22Rv1 (cell line): Measurements from ENCODE around the gene SCUBE3.

Experiments used
- H3K27ac ChIP-seq: fragments of 450-650 bp; 2 replicates; pipeline ENCODE4 v1.5.1; 2017
- ZFX ChIP-seq: fragments of 450-650 bp; IDR thresholded peaks from 2 replicates; pipeline ENCODE4 v1.6.1; 2017; ENCODE audit warnings: antibody characterized with exemption, borderline replicate concordance
- TF ChIP-seq, protein P1 (sequence below): fragments of 450-650 bp; IDR thresholded peaks from 2 replicates; pipeline ENCODE4 v1.5.1; 2017; ENCODE audit warnings: mild to moderate bottlenecking

Gene SCUBE3

DNA sequence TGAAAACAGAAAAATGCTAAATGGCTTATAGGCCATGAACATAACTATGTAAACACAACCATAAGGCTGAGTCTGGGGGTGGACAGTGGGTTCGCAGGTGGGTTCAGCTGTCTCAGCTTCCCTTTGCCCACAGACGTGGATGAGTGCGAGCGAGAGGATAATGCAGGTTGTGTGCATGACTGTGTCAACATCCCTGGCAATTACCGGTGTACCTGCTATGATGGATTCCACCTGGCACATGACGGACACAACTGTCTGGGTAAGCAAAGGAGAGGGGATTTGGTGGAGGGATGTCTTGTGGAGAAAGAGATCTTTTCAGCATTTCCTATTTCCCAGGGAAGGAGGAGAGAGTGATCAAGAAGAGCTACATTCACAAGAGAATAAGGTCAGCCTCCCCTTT, 14.7 kb downstream of the SCUBE3 start:
- TF ChIP-seq, protein P1, sequence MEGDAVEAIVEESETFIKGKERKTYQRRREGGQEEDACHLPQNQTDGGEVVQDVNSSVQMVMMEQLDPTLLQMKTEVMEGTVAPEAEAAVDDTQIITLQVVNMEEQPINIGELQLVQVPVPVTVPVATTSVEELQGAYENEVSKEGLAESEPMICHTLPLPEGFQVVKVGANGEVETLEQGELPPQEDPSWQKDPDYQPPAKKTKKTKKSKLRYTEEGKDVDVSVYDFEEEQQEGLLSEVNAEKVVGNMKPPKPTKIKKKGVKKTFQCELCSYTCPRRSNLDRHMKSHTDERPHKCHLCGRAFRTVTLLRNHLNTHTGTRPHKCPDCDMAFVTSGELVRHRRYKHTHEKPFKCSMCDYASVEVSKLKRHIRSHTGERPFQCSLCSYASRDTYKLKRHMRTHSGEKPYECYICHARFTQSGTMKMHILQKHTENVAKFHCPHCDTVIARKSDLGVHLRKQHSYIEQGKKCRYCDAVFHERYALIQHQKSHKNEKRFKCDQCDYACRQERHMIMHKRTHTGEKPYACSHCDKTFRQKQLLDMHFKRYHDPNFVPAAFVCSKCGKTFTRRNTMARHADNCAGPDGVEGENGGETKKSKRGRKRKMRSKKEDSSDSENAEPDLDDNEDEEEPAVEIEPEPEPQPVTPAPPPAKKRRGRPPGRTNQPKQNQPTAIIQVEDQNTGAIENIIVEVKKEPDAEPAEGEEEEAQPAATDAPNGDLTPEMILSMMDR: no peak
- TF ChIP-seq ZFX: no peak
- no peak overlapping the region for H3K27ac ChIP-seq

DNA sequence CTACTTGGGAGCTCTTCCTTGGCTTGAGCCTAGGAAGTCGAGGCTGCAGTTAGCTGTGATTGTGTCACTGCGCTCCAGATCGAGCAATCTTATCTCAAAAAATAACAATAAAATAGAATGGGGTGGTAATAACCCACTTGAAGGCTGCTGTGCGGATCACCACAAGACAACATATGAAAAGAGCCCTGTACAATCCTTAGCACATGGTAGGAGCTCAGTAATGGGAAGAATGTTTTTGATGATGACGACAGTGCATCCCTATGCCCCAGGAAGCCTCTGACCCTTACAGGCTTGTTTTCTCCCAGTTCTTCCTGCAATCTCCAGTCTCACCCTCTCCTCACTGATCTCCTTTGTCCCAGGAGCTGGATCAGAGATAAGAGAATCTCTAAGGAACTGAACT, 15.5 kb downstream of the SCUBE3 start:
- no peak overlapping the region for H3K27ac ChIP-seq
- no peak for TF ChIP-seq ZFX
- TF ChIP-seq, protein P1: no peak

DNA sequence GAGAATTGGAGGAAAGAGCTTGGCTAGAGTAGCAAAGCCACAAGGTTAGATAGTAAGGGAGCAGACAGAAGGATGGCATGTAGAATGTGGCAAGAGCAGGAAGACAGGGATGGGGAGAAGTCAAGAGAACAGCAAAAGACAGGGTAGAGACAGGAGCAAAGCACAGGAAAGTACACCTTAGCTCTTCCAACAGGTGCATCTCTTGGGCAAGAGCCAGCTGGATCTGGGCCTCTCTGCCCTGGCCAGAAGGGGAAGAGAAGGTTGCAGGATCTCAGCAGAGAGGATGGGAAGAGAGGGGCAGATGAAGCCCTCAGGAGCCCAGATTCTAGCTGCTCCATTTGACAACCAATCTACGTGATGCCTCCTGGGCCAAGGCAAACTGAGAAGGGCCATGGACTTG, 16.7 kb downstream of the SCUBE3 start:
- H3K27ac ChIP-seq: no peak overlapping the region
- TF ChIP-seq, protein P1: no peak

DNA sequence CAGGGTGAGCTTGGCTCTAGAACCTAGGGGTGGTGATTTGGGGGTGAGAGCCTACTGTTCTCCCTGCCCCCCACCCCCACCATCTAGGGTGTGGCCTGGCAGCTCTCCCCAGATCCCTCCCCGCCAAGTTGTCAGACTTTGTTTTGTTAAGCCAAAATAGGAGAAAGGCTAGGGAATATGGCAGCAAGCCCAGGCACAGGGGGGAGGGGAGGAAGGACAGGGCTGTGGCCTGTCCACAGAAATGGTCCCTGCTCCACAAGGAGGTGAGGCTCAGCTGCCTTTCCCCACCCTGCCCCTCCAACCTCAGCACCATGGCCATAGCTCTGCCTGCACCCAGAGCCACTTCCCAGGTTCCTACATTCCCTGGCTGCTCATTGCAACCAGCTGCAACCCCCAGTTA, 17.2 kb downstream of the SCUBE3 start:
- H3K27ac ChIP-seq: no peak overlapping the region
- TF ChIP-seq, protein P1: no peak
- no peak for TF ChIP-seq ZFX

DNA sequence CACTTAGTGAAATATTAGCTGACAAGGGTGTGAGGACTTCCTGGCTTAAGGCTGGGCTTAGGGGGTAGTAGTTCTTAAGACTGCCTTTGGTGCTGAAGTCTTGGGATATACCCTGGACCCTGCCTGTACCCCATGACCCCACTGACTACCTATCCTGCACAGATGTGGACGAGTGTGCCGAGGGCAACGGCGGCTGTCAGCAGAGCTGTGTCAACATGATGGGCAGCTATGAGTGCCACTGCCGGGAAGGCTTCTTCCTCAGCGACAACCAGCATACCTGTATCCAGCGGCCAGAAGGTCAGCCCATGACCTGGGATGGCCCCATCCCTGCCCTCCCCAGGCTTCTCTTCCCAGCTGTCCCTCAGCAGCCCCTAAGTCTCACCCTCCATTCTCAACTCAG, 17.8 kb downstream of the SCUBE3 start:
- TF ChIP-seq, protein P1: no peak
- TF ChIP-seq ZFX: no peak
- H3K27ac ChIP-seq: no peak overlapping the region

DNA sequence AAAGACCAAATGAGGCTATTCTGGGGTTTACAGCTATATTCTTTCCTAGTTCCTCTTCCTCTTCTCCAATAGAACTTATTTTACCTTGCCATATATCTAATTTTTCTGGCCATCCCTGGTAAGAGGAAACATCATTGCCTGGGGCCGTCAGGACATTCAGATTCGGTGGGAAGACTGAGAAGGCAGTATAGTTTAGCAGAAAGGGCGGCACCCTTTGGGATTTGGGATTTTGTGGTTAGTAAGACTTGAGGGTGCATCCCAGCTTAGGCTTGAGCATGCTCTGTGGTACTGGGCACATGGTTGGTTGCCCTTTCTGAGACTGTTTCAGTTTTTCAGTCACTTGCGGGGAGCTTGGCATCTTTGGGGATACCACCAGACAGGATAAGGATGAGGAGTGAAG, 21.1 kb downstream of the SCUBE3 start:
- H3K27ac ChIP-seq: no peak overlapping the region
- TF ChIP-seq, protein P1: no peak
- TF ChIP-seq ZFX: no peak

DNA sequence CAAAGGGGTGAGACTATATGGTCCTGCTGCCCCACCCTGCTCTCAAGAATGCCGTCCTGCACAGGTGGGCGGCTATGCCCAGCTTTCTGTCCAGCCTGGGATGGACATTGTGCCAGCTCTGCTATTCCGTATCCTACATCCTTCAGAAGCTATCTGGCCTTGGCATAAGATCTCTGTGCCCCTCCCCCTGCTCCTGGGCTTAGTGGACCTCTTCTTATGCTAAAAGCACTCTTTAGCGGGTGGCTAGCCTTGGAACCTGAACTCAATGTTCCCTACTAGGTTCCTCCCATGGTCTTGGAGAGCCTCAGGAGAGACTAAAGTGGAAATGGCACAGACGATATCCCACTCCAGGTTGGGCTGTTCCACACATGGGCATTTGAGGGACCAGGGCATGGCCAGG, 22.5 kb downstream of the SCUBE3 start:
- TF ChIP-seq ZFX: no peak
- TF ChIP-seq, protein P1: no peak
- no peak overlapping the region for H3K27ac ChIP-seq
